Vein endothelial cell (primary cell): ENCODE data around the gene RBMXL2. TPM values are rescaled to one million over a fixed set of nuclear protein-coding genes. Genes with fewer than 3 reads are reported as not detected.

Experiments
- total RNA-seq: library from RNA; depleted of rRNA; stranded (reverse); fragments of >200 nt; gene quantifications from 2 replicates; pipeline ENCODE4 v1.2.3, GENCODE V29; 2012

The RBMXL2 gene
- total RNA-seq: 0.33 TPM in 1 of 2 replicates, not detected in the other

GRCh38 chr11:7088921-7089320, at the start of gene RBMXL2:
TSS of gene RBMXL2 (plus strand) at chr11:7088998. CDS start at chr11:7089121, 123 bp downstream.

Other genes with a start within 250 kb of the RBMXL2 start
- gene OR10A5, start 243.3 kb upstream of the RBMXL2 start, total RNA-seq: not detected in 2 replicates
- gene OR10A2, start 225.9 kb upstream of the RBMXL2 start, total RNA-seq: not detected in 2 replicates
- not detected in 2 replicates for gene OR10A4, start 212.4 kb upstream of the RBMXL2 start, total RNA-seq
- gene OR2D2, start 196.5 kb upstream of the RBMXL2 start, total RNA-seq: 0.48 TPM in 1 of 2 replicates, not detected in the other
- not detected in 2 replicates for gene OR2D3, start 168.0 kb upstream of the RBMXL2 start, total RNA-seq
- gene ZNF215, start 162.6 kb upstream of the RBMXL2 start, total RNA-seq: 2.3 and 4.1 TPM in 2 replicates
- 0.76 and 0.98 TPM in 2 replicates for gene ZNF214, start 68.7 kb upstream of the RBMXL2 start, total RNA-seq
- gene NLRP14, start 68.5 kb upstream of the RBMXL2 start, total RNA-seq: 0.10 and 0.65 TPM in 2 replicates
- 1.1 and 2.6 TPM in 2 replicates for gene SYT9, start 162.9 kb downstream of the RBMXL2 start, total RNA-seq